K562 (cell line): ENCODE results near the gene GRIA1. TPM values are rescaled to one million over a fixed set of nuclear protein-coding genes. Genes with fewer than 3 reads are reported as not detected.

Experiments
- ATAC-seq: fragments of 200-7000 bp; cut with Tn5 transposase; 3 replicates; pipeline ENCODE4 v1.9.1; 2020; ENCODE audit warnings: moderate library complexity
- BruUV-seq: library from RNA; stranded (reverse); fragments of 400-500 nt; replicated peaks from 2 replicates; lab custom pipeline; 2021; lab: Mats Ljungman, UMichigan
- CTCF ChIA-PET: fragments of 300-600 bp; formaldehyde crosslinking; extraction: SDS; loops from one replicate; lab custom pipeline; 2021; ENCODE audit warnings: low intra/inter-chr PET ratio; lab: Yijun Ruan, JAX
- POLR2A ChIA-PET: fragments of 300-600, 350-650 bp; sonication (Branson Sonifier 250); formaldehyde crosslinking; extraction: SDS; loops from one replicate; lab custom pipeline; 2021; ENCODE audit warnings: antibody characterized with exemption, inconsistent platforms; lab: Yijun Ruan, JAX
- DNase-seq, 4 experiments: peaks; one replicate each; pipeline versions ENCODE4 v3.0.0 to v3.0.0-alpha.2; 2011 to 2018; ENCODE audit warnings: low spot score in 3 of 4, mixed read lengths in 3 of 4; ENCODE audit errors: extremely low read depth in 1 of 4
- FAIRE-seq: peaks from 2 replicates; lab custom pipeline; 2011; peaks lifted over from hg19 to GRCh38; lab: Jason Lieb, UNC
- H2AFZ ChIP-seq: 2 replicates; pipeline ENCODE4 v1.6.0; 2011; ENCODE audit warnings: low read depth, low read length, control low read depth, inconsistent platforms
- H3K27ac ChIP-seq: fragments of 200-600 bp; 3 replicates; pipeline ENCODE4 v1.8.0; 2011; ENCODE audit warnings: low read depth, mild to moderate bottlenecking, control low read depth, inconsistent platforms, low read length, moderate library complexity, mixed read lengths; ENCODE audit errors: extremely low read depth
- H3K27me3 ChIP-seq, 2 experiments: fragments of 300-600 bp in 1 of 2; 2 replicates in 1 of 2; 3 replicates in 1 of 2; pipeline versions ENCODE4 v1.6.0 to v1.8.0; 2011; ENCODE audit warnings: inconsistent platforms in 2 of 2, low read length in 2 of 2, mild to moderate bottlenecking in 1 of 2, mixed read lengths in 1 of 2, moderate library complexity in 1 of 2; ENCODE audit not compliant: control insufficient read depth in 2 of 2, insufficient read depth in 2 of 2
- H3K36me3 ChIP-seq: fragments of 300-600 bp; 3 replicates; pipeline ENCODE4 v1.8.0; 2011; ENCODE audit warnings: mild to moderate bottlenecking, low read length, inconsistent platforms; ENCODE audit not compliant: control insufficient read depth, insufficient read depth
- H3K4me1 ChIP-seq, 2 experiments: fragments of 200-600 bp in 1 of 2; replicated peaks in 1 of 2; 2 replicates in 1 of 2; 3 replicates in 1 of 2; pipeline versions ENCODE4 v1.5.1 to v1.8.0; 2011; ENCODE audit warnings: inconsistent platforms in 2 of 2, low read length in 2 of 2, mild to moderate bottlenecking in 1 of 2, mixed read lengths in 1 of 2, moderate library complexity in 1 of 2; ENCODE audit not compliant: control insufficient read depth in 2 of 2, insufficient read depth in 2 of 2
- H3K4me2 ChIP-seq: 2 replicates; pipeline ENCODE4 v1.6.1; 2011; ENCODE audit warnings: low read length, control low read depth, inconsistent platforms, mixed read lengths; ENCODE audit not compliant: insufficient read depth
- H3K4me3 ChIP-seq: fragments of 200-600 bp; sonication (generic), shearing (Covaris generic); 2 replicates; pipeline ENCODE4 v1.5.1; 2016; ENCODE audit warnings: control low read depth, inconsistent platforms
- H3K79me2 ChIP-seq: fragments of 200-600 bp; 3 replicates; pipeline ENCODE4 v1.8.0; 2011; ENCODE audit warnings: low read length, inconsistent platforms; ENCODE audit not compliant: control insufficient read depth, insufficient read depth
- H3K9ac ChIP-seq, 2 experiments: 2 replicates each; pipeline versions ENCODE4 v1.6.0 to v1.6.1; 2011; ENCODE audit warnings: low read depth in 2 of 2, low read length in 2 of 2, control low read depth in 1 of 2, inconsistent platforms in 1 of 2, mild to moderate bottlenecking in 1 of 2, mixed read lengths in 1 of 2; ENCODE audit not compliant: insufficient read depth in 1 of 2
- H3K9me1 ChIP-seq: one replicate; pipeline ENCODE4 v1.6.0; 2011; ENCODE audit warnings: inconsistent platforms, mild to moderate bottlenecking, low read length, moderate library complexity; ENCODE audit not compliant: control insufficient read depth, insufficient read depth
- H3K9me3 ChIP-seq: replicated peaks from 2 replicates; pipeline ENCODE4 v1.5.1; 2011; ENCODE audit warnings: low read depth, low read length, inconsistent platforms; ENCODE audit not compliant: control insufficient read depth, insufficient read depth
- H4K20me1 ChIP-seq: replicated peaks from 2 replicates; pipeline ENCODE4 v1.6.1; 2011; ENCODE audit warnings: low read length, inconsistent platforms, mixed read lengths; ENCODE audit not compliant: control insufficient read depth, insufficient read depth
- ILF3 ChIP-seq: fragments of 450-650 bp; IDR thresholded peaks from 2 replicates; pipeline ENCODE4 v1.6.1; 2018; ENCODE audit warnings: antibody characterized with exemption, mild to moderate bottlenecking, moderate library complexity, borderline replicate concordance
- POLR3A ChIP-seq: IDR thresholded peaks from 2 replicates; pipeline ENCODE4 v1.6.1; 2011; ENCODE audit warnings: borderline replicate concordance, mild to moderate bottlenecking, moderate library complexity; ENCODE audit not compliant: insufficient read length, insufficient read depth; ENCODE audit errors: extremely low read depth
- SMARCC2 ChIP-seq: fragments of 450-650 bp; IDR thresholded peaks from 2 replicates; pipeline ENCODE4 v1.6.1; 2017; ENCODE audit warnings: antibody characterized with exemption, moderate library complexity, mild to moderate bottlenecking, low read depth
- ZFPM2 ChIP-seq: fragments of 250-450 bp; sonication (Bioruptor Pico); IDR thresholded peaks from 2 replicates; pipeline ENCODE4 v1.5.1; 2022; ENCODE audit warnings: mild to moderate bottlenecking
- ZNF41 ChIP-seq: fragments of 250-450 bp; sonication (Bioruptor Pico); conservative IDR thresholded peaks from 2 replicates; pipeline ENCODE4 v1.4.0; 2020; ENCODE audit warnings: mild to moderate bottlenecking
- in situ Hi-C: fragments of 300-500 bp; cut with MboI; formaldehyde crosslinking; loops from 4 replicates; pipeline ENCODE4 v1.15.0; 2018; ENCODE audit warnings: inconsistent platforms, mixed read lengths
- intact Hi-C: fragments of 100-400 bp; cut with micrococcal nuclease; formaldehyde crosslinking; loops from 2 replicates; pipeline ENCODE4 v1.14.2; 2022
- polyA plus RNA-seq, 8 experiments: library from polyadenylated mRNA; depleted of rRNA in 4 of 8; stranded (reverse) in 5 of 8; unstranded in 3 of 8; fragments of >200 nt; fragmentation: Nextera tagmentation in 2 of 8; fragmentation: Illumina TruSeq in 1 of 8; extraction: Ambion mirVana in 2 of 8; extraction: Trizol in 1 of 8; gene quantifications; 2 replicates each; pipeline versions ENCODE4 v1.2.1 to v1.2.3, GENCODE V29; 2011 to 2014; ENCODE audit warnings: inconsistent platforms in 1 of 8, missing spikeins in 1 of 8
- total RNA-seq, 7 experiments: library from RNA; depleted of rRNA in 6 of 7; stranded (reverse); fragments of >200 nt in 6 of 7; fragmentation: Illumina TruSeq in 2 of 7; extraction: Trizol in 2 of 7; gene quantifications; 2 replicates each; pipeline versions ENCODE4 v1.2.1 to v1.2.3, GENCODE V29; 2011 to 2021; ENCODE audit warnings: low replicate concordance in 1 of 7
- TF ChIP-seq, protein P1 (sequence below): fragments of 450-650 bp; IDR thresholded peaks from 2 replicates; pipeline ENCODE4 v1.6.1; 2016; ENCODE audit warnings: borderline replicate concordance
- TF ChIP-seq, protein P2 (sequence below), 2 experiments: fragments of 450-650 bp in 1 of 2; sonication (generic) in 1 of 2; formaldehyde crosslinking in 1 of 2; IDR thresholded peaks in 1 of 2; conservative IDR thresholded peaks in 1 of 2; 2 replicates each; pipeline versions ENCODE4 v1.6.1 to v1.8.1; 2016 to 2023; ENCODE audit warnings: mild to moderate bottlenecking in 2 of 2, moderate library complexity in 2 of 2, inconsistent platforms in 1 of 2, missing genetic modification reagents in 1 of 2
- TF ChIP-seq, protein P3 (sequence below): sonication (generic); formaldehyde crosslinking; IDR thresholded peaks from 2 replicates; pipeline ENCODE4 v1.8.0; 2022; ENCODE audit warnings: mild to moderate bottlenecking, missing genetic modification reagents

The GRIA1 gene
- total and polyA plus RNA-seq, 9 of the 15 experiments (the other 6 are each of a cell fraction or from before 2014, with no cell fraction given), result not detected

DNA sequence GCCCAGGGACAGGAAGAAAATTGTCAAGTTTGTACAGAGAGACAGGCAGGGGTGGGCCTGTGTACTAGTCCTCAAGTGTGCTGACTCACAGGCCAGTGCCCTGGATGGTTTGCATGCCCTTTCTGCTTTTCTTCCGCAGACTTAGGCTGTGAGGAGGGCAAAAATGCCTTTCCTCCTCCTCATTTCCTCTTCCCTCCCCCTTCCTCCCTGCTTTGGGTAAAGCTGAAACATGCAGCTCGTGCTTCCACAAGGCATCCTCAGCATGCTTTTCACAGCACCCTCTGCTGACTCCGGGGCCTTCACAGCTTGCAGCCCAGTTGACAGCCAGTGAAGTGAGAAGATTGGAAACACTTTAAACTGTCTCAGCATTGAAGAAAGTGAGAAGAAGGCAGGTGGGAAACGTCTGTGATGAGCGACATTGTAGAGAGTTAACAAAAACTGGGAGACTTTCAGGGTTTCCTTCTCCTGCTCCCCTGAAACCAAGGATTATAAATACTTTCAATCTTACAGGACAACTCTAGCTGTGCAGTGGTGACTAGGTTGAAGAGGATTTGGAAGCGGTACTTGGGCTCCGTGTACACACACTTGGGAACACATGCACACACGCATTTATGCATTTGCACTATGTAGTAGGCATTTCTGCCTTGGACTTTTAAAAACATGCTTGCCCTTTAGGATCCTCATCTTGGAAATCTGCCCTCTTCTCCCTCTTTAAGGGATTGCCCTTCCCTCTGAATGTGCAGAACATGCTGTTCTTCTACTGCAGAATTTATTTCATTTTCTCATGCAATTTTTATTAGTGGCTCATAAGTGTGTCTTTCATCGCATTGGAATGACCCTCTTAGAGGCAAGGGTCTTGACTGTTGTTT, 138.8 kb downstream of the GRIA1 start (continued):
- TF ChIP-seq, protein P1, sequence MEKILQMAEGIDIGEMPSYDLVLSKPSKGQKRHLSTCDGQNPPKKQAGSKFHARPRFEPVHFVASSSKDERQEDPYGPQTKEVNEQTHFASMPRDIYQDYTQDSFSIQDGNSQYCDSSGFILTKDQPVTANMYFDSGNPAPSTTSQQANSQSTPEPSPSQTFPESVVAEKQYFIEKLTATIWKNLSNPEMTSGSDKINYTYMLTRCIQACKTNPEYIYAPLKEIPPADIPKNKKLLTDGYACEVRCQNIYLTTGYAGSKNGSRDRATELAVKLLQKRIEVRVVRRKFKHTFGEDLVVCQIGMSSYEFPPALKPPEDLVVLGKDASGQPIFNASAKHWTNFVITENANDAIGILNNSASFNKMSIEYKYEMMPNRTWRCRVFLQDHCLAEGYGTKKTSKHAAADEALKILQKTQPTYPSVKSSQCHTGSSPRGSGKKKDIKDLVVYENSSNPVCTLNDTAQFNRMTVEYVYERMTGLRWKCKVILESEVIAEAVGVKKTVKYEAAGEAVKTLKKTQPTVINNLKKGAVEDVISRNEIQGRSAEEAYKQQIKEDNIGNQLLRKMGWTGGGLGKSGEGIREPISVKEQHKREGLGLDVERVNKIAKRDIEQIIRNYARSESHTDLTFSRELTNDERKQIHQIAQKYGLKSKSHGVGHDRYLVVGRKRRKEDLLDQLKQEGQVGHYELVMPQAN, result no peak
- TF ChIP-seq POLR3A (no peak), ZNF41 (CRISPR knock-in tag) (no peak), ILF3 (no peak)

- intact Hi-C loops, result no loop called here
- POLR2A ChIA-PET, result no interaction called here
- no TSS peak for BruUV-seq
Measured at GRCh38 chr5:153630546-153630945, 140.1 kb downstream of the GRIA1 start.

More at GRCh38 chr5:153630546-153630945, 140.1 kb downstream of the GRIA1 start:
- Histone ChIP-seq H3K4me1 (no peaks in the 10 kb centered on the region), H3K4me3 (no peak overlapping the region), H3K36me3 (no peaks in the 10 kb centered on the region), H2AFZ (no peak overlapping the region), H3K9me3 (no peaks in the 10 kb centered on the region), H4K20me1 (no peaks in the 10 kb centered on the region), H3K27me3 (no peaks in the 10 kb centered on the region), H3K79me2 (no peaks in the 10 kb centered on the region), H3K9me1 (no peaks in the 10 kb centered on the region), H3K4me2 (no peak overlapping the region), H3K9ac (no peak overlapping the region), H3K27ac (no peak overlapping the region)
- ATAC-seq, result no peak
- no peak for DNase-seq
- no peak for FAIRE-seq
- CTCF ChIA-PET, result no interaction called here
- TF ChIP-seq SMARCC2, result no peak
- TF ChIP-seq, protein P2, sequence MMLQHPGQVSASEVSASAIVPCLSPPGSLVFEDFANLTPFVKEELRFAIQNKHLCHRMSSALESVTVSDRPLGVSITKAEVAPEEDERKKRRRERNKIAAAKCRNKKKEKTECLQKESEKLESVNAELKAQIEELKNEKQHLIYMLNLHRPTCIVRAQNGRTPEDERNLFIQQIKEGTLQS (IDR thresholded peaks at IDR 0.05), result no peak
- TF ChIP-seq, protein P2 (CRISPR knock-in tag; conservative IDR thresholded peaks at IDR 0.05), result no peak
- TF ChIP-seq, protein P3, sequence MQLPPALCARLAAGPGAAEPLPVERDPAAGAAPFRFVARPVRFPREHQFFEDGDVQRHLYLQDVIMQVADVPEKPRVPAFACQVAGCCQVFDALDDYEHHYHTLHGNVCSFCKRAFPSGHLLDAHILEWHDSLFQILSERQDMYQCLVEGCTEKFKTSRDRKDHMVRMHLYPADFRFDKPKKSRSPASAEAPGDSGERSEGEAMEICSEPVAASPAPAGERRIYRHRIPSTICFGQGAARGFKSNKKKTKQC (CRISPR knock-in tag), result no peak
- TF ChIP-seq ZFPM2, result no peak
- in situ Hi-C loops, result no loop called here
